SK-N-SH (cell line): Measurements from ENCODE around the gene AANAT. TPM values are rescaled to one million over a fixed set of nuclear protein-coding genes. Genes with fewer than 3 reads are reported as not detected.

Source experiments
- CTCF ChIA-PET: fragments of 300-600, 350-600 bp; formaldehyde crosslinking; extraction: SDS; loops from one replicate; lab custom pipeline; 2021; lab: Yijun Ruan, JAX
- POLR2A ChIA-PET: fragments of 350-600 bp; sonication (Branson Sonifier 250); formaldehyde crosslinking; extraction: SDS; loops from one replicate; lab custom pipeline; 2020; ENCODE audit warnings: antibody characterized with exemption, inconsistent platforms; lab: Yijun Ruan, JAX
- DNase-seq: peaks from one replicate; pipeline ENCODE4 v3.0.0; 2012
- H2AFZ ChIP-seq: fragments of 200-600 bp; sonication (generic); 2 replicates; pipeline ENCODE4 v1.8.1; 2016; ENCODE audit warnings: antibody characterized with exemption, mild to moderate bottlenecking, low read depth
- H3F3A ChIP-seq: fragments of 200-600 bp; sonication (generic); replicated peaks from 2 replicates; pipeline ENCODE3; 2016; ENCODE audit warnings: antibody characterized with exemption, mild to moderate bottlenecking; ENCODE audit not compliant: insufficient read depth
- H3K27ac ChIP-seq, 2 experiments: fragments of 200-500 bp in 1 of 2; fragments of 200-600 bp in 1 of 2; sonication (Bioruptor generic) in 1 of 2; sonication (generic), shearing (Covaris generic) in 1 of 2; 2 replicates each; pipeline versions ENCODE4 v1.5.1 to v1.6.1; 2014 to 2016; ENCODE audit warnings: low read depth in 2 of 2, inconsistent platforms in 1 of 2, low read length in 1 of 2, mild to moderate bottlenecking in 1 of 2, mixed read lengths in 1 of 2
- H3K27me3 ChIP-seq: fragments of 200-600 bp; sonication (generic), shearing (Covaris generic); 2 replicates; pipeline ENCODE4 v1.6.1; 2016; ENCODE audit warnings: mixed run types; ENCODE audit not compliant: insufficient read depth
- H3K36me3 ChIP-seq, 2 experiments: fragments of 200-500 bp in 1 of 2; fragments of 200-600 bp in 1 of 2; sonication (Bioruptor generic) in 1 of 2; sonication (generic) in 1 of 2; replicated peaks in 1 of 2; 2 replicates each; pipeline versions ENCODE3 to v1.5.1; 2014 to 2016; ENCODE audit warnings: low read length in 1 of 2, mild to moderate bottlenecking in 1 of 2; ENCODE audit not compliant: insufficient read depth in 2 of 2, control insufficient read depth in 1 of 2
- H3K4me1 ChIP-seq, 2 experiments: fragments of 200-500 bp in 1 of 2; fragments of 200-600 bp in 1 of 2; sonication (Bioruptor generic) in 1 of 2; sonication (generic), shearing (Covaris generic) in 1 of 2; 2 replicates each; pipeline versions ENCODE4 v1.5.1 to v1.6.1; 2014 to 2016; ENCODE audit warnings: low read depth in 1 of 2, low read length in 1 of 2, mixed run types in 1 of 2; ENCODE audit not compliant: insufficient read depth in 2 of 2, control insufficient read depth in 1 of 2
- H3K4me2 ChIP-seq: fragments of 200-600 bp; sonication (generic), shearing (Covaris generic); 2 replicates; pipeline ENCODE4 v1.6.1; 2017; ENCODE audit warnings: mixed run types
- H3K4me3 ChIP-seq, 2 experiments: fragments of 200-500 bp in 1 of 2; fragments of 200-600 bp in 1 of 2; sonication (Bioruptor generic) in 1 of 2; sonication (generic), shearing (Covaris generic) in 1 of 2; 2 replicates each; pipeline versions ENCODE4 v1.5.1 to v1.8.1; 2014 to 2016; ENCODE audit warnings: low read depth in 2 of 2, inconsistent platforms in 1 of 2, low read length in 1 of 2, mild to moderate bottlenecking in 1 of 2, mixed read lengths in 1 of 2, moderate library complexity in 1 of 2
- H3K79me2 ChIP-seq: fragments of 200-600 bp; sonication (generic); 2 replicates; pipeline ENCODE4 v1.8.1; 2017; ENCODE audit warnings: mild to moderate bottlenecking; ENCODE audit not compliant: insufficient read depth
- H3K9ac ChIP-seq: fragments of 200-600 bp; sonication (generic); 2 replicates; pipeline ENCODE4 v1.6.1; 2017; ENCODE audit warnings: mixed run types
- H3K9me2 ChIP-seq: fragments of 200-600 bp; sonication (generic); 2 replicates; pipeline ENCODE4 v1.6.1; 2017; ENCODE audit warnings: mixed run types
- H3K9me3 ChIP-seq: fragments of 200-600 bp; sonication (generic); 2 replicates; pipeline ENCODE4 v1.6.1; 2017; ENCODE audit warnings: mixed run types, mild to moderate bottlenecking, moderate library complexity
- H4K20me1 ChIP-seq: fragments of 200-600 bp; sonication (generic); 2 replicates; pipeline ENCODE4 v1.6.1; 2017; ENCODE audit warnings: mild to moderate bottlenecking, mixed run types; ENCODE audit not compliant: insufficient read depth
- CHD2 ChIP-seq: fragments of 150-350 bp; IDR thresholded peaks from 2 replicates; pipeline ENCODE4 v1.6.1; 2018; ENCODE audit warnings: low read length; ENCODE audit not compliant: partially characterized antibody
- FOSL2 ChIP-seq: IDR thresholded peaks from 2 replicates; pipeline ENCODE4 v1.4.0; 2012; ENCODE audit warnings: low read depth, mild to moderate bottlenecking, moderate library complexity, borderline replicate concordance
- MXI1 ChIP-seq: IDR thresholded peaks from 2 replicates; pipeline ENCODE4 v1.6.1; 2012; ENCODE audit warnings: mild to moderate bottlenecking, low read depth, low read length, improper control_type of control experiment
- NFIC ChIP-seq: IDR thresholded peaks from 2 replicates; pipeline ENCODE4 v1.4.0; 2012; ENCODE audit warnings: borderline replicate concordance
- RCOR1 ChIP-seq: fragments of 150-350 bp; IDR thresholded peaks from 2 replicates; pipeline ENCODE4 v1.6.1; 2017; ENCODE audit warnings: antibody characterized with exemption, low read length
- TEAD4 ChIP-seq: IDR thresholded peaks from 2 replicates; pipeline ENCODE4 v1.4.0; 2012; ENCODE audit warnings: mild to moderate bottlenecking, borderline replicate concordance; ENCODE audit not compliant: insufficient read depth
- ZBTB33 ChIP-seq: IDR thresholded peaks from 2 replicates; pipeline ENCODE4 v1.4.0; 2012; ENCODE audit warnings: low read depth, borderline replicate concordance
- whole genome bisulfite sequencing: methylation state at CpG from one replicate; pipeline ENCODE4 v1.1.6; 2017; ENCODE audit warnings: low lambda C conversion rate; 5-methylcytosine and 5-hydroxymethylcytosine counted together
- polyA plus RNA-seq, 3 experiments: library from polyadenylated mRNA; depleted of rRNA; stranded (reverse); fragments of >200 nt; gene quantifications; 2 replicates each; pipeline ENCODE4 v1.2.3, GENCODE V29; 2012

AANAT gene
- polyA plus RNA-seq, 1 of the 3 experiments (the other 2 are of a cell fraction) = 0.26 TPM

- ChIA-PET CTCF (interaction anchor here (1.0 to 56.8 kb wide), 5 partner anchors 1 to 72 kb away, joined by 3 to 1687 read pairs (median 8); partner anchors contain the start of genes AANAT, RHBDF2 and UBE2O), POLR2A (no interaction called here)
- no peaks in the 10 kb centered on the region for H3F3A ChIP-seq
- peaks cover 0 to 25% of the 10 kb centered on the region in 2 experiments for H3K36me3 ChIP-seq
- no peaks in the 10 kb centered on the region for H3K79me2 ChIP-seq
- no peaks in the 10 kb centered on the region for H4K20me1 ChIP-seq
- no peak overlapping the region for H2AFZ ChIP-seq
- no peak for DNase-seq
- no peaks in the 10 kb centered on the region for H3K27me3 ChIP-seq
- no peaks in the 10 kb centered on the region for H3K9me2 ChIP-seq
- WGBS = 95% methylated on average over 14 of the region's 14 CpGs
- H3K27ac ChIP-seq = no peak overlapping the region
- H3K4me2 ChIP-seq = no peak overlapping the region
- no peaks in the 10 kb centered on the region for H3K9me3 ChIP-seq
- H3K4me1 ChIP-seq = no peaks in the 10 kb centered on the region
- H3K4me3 ChIP-seq = no peak overlapping the region
- TF ChIP-seq ZBTB33 (no peak), TEAD4 (no peak)
- H3K9ac ChIP-seq = no peak overlapping the region
These were observed 6.8 kb downstream of the AANAT start for GRCh38 chr17:76474238-76474637.

- H4K20me1 ChIP-seq = no peaks in the 10 kb centered on the region
- H2AFZ ChIP-seq = no peak overlapping the region
- H3K4me1 ChIP-seq = no peaks in the 10 kb centered on the region
- ChIA-PET CTCF (interaction anchor here (0.8 to 56.8 kb wide), 7 partner anchors 1 to 89 kb away, joined by 3 to 1687 read pairs (median 5); partner anchors contain the start of genes AANAT, RHBDF2 and UBE2O), POLR2A (interaction anchor here (0.8 kb wide), 1 partner anchor 29 kb away, joined by 3 read pairs; no protein-coding TSS in a partner anchor)
- no peak for DNase-seq
- 96% methylated on average over 14 of the region's 15 CpGs for WGBS
- no peaks in the 10 kb centered on the region for H3F3A ChIP-seq
- no peaks in the 10 kb centered on the region for H3K9me2 ChIP-seq
- no peak overlapping the region for H3K4me2 ChIP-seq
- no peaks in the 10 kb centered on the region for H3K79me2 ChIP-seq
- TF ChIP-seq FOSL2 (no peak), MXI1 (no peak), RCOR1 (no peak), CHD2 (no peak)
- H3K27me3 ChIP-seq = no peaks in the 10 kb centered on the region
- H3K36me3 ChIP-seq = peaks cover 0 to 25% of the 10 kb centered on the region in 2 experiments
- no peak overlapping the region for H3K27ac ChIP-seq
- no peak overlapping the region for H3K9ac ChIP-seq
- H3K9me3 ChIP-seq = no peaks in the 10 kb centered on the region
- H3K4me3 ChIP-seq = no peak overlapping the region
These were observed 7.5 kb downstream of the AANAT start for GRCh38 chr17:76474894-76475293.

- CTCF ChIA-PET = interaction anchor here (0.8 to 56.8 kb wide), 6 partner anchors 0 to 90 kb away, joined by 3 to 1687 read pairs (median 6); partner anchors contain the start of genes AANAT, RHBDF2 and UBE2O
- H4K20me1 ChIP-seq = no peaks in the 10 kb centered on the region
- POLR2A ChIA-PET = interaction anchor here (0.8 kb wide), 1 partner anchor 28 kb away, joined by 3 read pairs; no protein-coding TSS in a partner anchor
- 97% methylated on average over 6 of the region's 6 CpGs for WGBS
- peaks cover 0 to 25% of the 10 kb centered on the region in 2 experiments for H3K36me3 ChIP-seq
- H3K27ac ChIP-seq = no peak overlapping the region
- H3K4me3 ChIP-seq = no peak overlapping the region
- no peak overlapping the region for H3K4me2 ChIP-seq
- H3K9me3 ChIP-seq = no peaks in the 10 kb centered on the region
- no peaks in the 10 kb centered on the region for H3K4me1 ChIP-seq
- no peaks in the 10 kb centered on the region for H3K27me3 ChIP-seq
- no peak for DNase-seq
- no peaks in the 10 kb centered on the region for H3K79me2 ChIP-seq
- no peaks in the 10 kb centered on the region for H3K9me2 ChIP-seq
- no peak overlapping the region for H2AFZ ChIP-seq
- H3F3A ChIP-seq = no peaks in the 10 kb centered on the region
- no peak overlapping the region for H3K9ac ChIP-seq
- TF ChIP-seq FOSL2 = no peak
- no peak for TF ChIP-seq NFIC
- TF ChIP-seq ZBTB33 = no peak
These were observed 7.9 kb downstream of the AANAT start for GRCh38 chr17:76475302-76475701.
